ENCODE results near the gene COLGALT1. TPM values are rescaled to one million over a fixed set of nuclear protein-coding genes. Genes with fewer than 3 reads are reported as not detected.
"Not testable (repeated sequence)": the region's sequence is repeated elsewhere in the genome, so short reads cannot be mapped to it uniquely, and the experiment has no call there.

The COLGALT1 gene
- total RNA-seq, 1 donor from 2014 or later = 257 TPM

- H3K27me3 Mint-ChIP-seq (ENCODE audit: unreplicated experiment) = peaks cover 6% of the 10 kb centered on the region
- no peak for DNase-seq (ENCODE audit: low spot score)
- no peak for TF ChIP-seq CTCF (IDR thresholded peaks at IDR 0.05; ENCODE audit: unreplicated experiment)
- H3K36me3 Mint-ChIP-seq (ENCODE audit: low read depth, unreplicated experiment) = peaks cover 26% of the 10 kb centered on the region
- H3K4me1 Mint-ChIP-seq (ENCODE audit: unreplicated experiment) = peaks cover 4% of the 10 kb centered on the region
- no peaks in the 10 kb centered on the region for H3K9me3 Mint-ChIP-seq (ENCODE audit: unreplicated experiment)
- no peak overlapping the region for H3K4me3 Mint-ChIP-seq (ENCODE audit: unreplicated experiment)
- no peak overlapping the region for H3K27ac Mint-ChIP-seq (ENCODE audit: unreplicated experiment)
Observed at GRCh38 chr19:17581211-17581874, 25.9 kb downstream of the COLGALT1 start.

GRCh38 chr19:17582613-17583012 lies 27.2 kb downstream of the COLGALT1 start:
- H3K27me3 Mint-ChIP-seq (ENCODE audit: unreplicated experiment) = peaks cover 6% of the 10 kb centered on the region
- peaks cover 23% of the 10 kb centered on the region for H3K36me3 Mint-ChIP-seq (ENCODE audit: low read depth, unreplicated experiment)
- no peak overlapping the region for H3K4me3 Mint-ChIP-seq (ENCODE audit: unreplicated experiment)
- peaks cover 4% of the 10 kb centered on the region for H3K4me1 Mint-ChIP-seq (ENCODE audit: unreplicated experiment)
- no peaks in the 10 kb centered on the region for H3K9me3 Mint-ChIP-seq (ENCODE audit: unreplicated experiment)
- DNase-seq (ENCODE audit: low spot score) = no peak
- TF ChIP-seq CTCF (IDR thresholded peaks at IDR 0.05; ENCODE audit: unreplicated experiment) = peak; percentile 20
- no peak overlapping the region for H3K27ac Mint-ChIP-seq (ENCODE audit: unreplicated experiment)

GRCh38 chr19:17584132-17584531 lies 28.7 kb downstream of the COLGALT1 start:
- Mint-ChIP-seq H3K27ac (ENCODE audit: unreplicated experiment) (no peak overlapping the region), H3K4me3 (ENCODE audit: unreplicated experiment) (no peak overlapping the region), H3K36me3 (ENCODE audit: low read depth, unreplicated experiment) (peaks cover 17% of the 10 kb centered on the region), H3K27me3 (ENCODE audit: unreplicated experiment) (peaks cover 4% of the 10 kb centered on the region), H3K4me1 (ENCODE audit: unreplicated experiment) (peaks cover 4% of the 10 kb centered on the region), H3K9me3 (ENCODE audit: unreplicated experiment) (no peaks in the 10 kb centered on the region)
- TF ChIP-seq CTCF (IDR thresholded peaks at IDR 0.05; ENCODE audit: unreplicated experiment) = no peak
- no peak for DNase-seq (ENCODE audit: low spot score)

DNA sequence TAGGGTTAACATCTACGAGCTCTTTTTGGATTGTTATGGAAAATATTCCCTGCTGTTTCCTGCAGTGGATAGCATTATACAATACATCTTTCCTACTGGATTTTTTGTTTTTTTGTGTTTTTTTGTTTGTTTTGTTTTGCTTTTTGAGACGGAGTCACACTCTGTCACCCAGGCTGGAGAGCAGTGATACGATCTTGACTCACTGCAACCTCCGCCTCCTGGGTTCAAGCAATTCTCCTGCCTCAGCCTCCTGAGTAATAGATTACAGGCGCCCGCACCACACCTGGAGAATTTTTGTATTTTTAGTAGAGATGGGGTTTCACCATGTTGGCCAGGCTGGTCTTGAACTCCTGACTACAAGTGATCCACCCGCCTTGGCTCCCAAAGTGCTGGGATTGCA lies 29.9 kb downstream of the COLGALT1 start:
- H3K27me3 Mint-ChIP-seq (ENCODE audit: unreplicated experiment); H3K9me3 Mint-ChIP-seq (ENCODE audit: unreplicated experiment); DNase-seq (ENCODE audit: low spot score); H3K36me3 Mint-ChIP-seq (ENCODE audit: low read depth, unreplicated experiment); H3K4me3 Mint-ChIP-seq (ENCODE audit: unreplicated experiment); H3K27ac Mint-ChIP-seq (ENCODE audit: unreplicated experiment); H3K4me1 Mint-ChIP-seq (ENCODE audit: unreplicated experiment): not testable (repeated sequence)

DNA sequence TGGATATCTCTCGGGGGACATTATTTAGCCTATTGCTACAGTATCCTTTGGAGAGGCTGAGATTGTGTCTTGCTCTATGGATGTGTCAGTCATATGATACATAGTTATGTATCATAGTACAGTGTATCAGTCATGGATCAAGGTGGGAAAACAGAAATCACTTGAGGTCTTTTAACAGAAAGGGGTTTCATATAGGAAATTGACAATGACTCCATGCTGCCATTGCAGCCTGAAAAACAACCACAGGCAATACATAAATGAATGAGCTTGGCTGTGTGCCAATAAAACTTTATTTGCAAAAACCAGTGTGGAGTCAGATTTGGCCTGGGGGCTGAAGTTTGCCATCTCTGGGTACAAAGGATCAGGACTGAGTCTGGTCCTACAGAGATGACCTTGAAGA lies 35.4 kb downstream of the COLGALT1 start:
- Mint-ChIP-seq H3K9me3 (ENCODE audit: unreplicated experiment) (no peaks in the 10 kb centered on the region), H3K4me1 (ENCODE audit: unreplicated experiment) (no peaks in the 10 kb centered on the region), H3K4me3 (ENCODE audit: unreplicated experiment) (no peak overlapping the region), H3K27ac (ENCODE audit: unreplicated experiment) (no peak overlapping the region), H3K27me3 (ENCODE audit: unreplicated experiment) (peaks cover 5% of the 10 kb centered on the region), H3K36me3 (ENCODE audit: low read depth, unreplicated experiment) (no peaks in the 10 kb centered on the region)
- no peak for TF ChIP-seq CTCF (IDR thresholded peaks at IDR 0.05; ENCODE audit: unreplicated experiment)
- no peak for DNase-seq (ENCODE audit: low spot score)

GRCh38 chr19:17594296-17594695 lies 38.8 kb downstream of the COLGALT1 start:
- not testable (repeated sequence) for H3K9me3 Mint-ChIP-seq (ENCODE audit: unreplicated experiment); H3K4me3 Mint-ChIP-seq (ENCODE audit: unreplicated experiment); H3K27ac Mint-ChIP-seq (ENCODE audit: unreplicated experiment); H3K27me3 Mint-ChIP-seq (ENCODE audit: unreplicated experiment); DNase-seq (ENCODE audit: low spot score); H3K4me1 Mint-ChIP-seq (ENCODE audit: unreplicated experiment); H3K36me3 Mint-ChIP-seq (ENCODE audit: low read depth, unreplicated experiment)

- not testable (repeated sequence) for H3K4me1 Mint-ChIP-seq (ENCODE audit: unreplicated experiment); DNase-seq (ENCODE audit: low spot score); H3K27ac Mint-ChIP-seq (ENCODE audit: unreplicated experiment); H3K27me3 Mint-ChIP-seq (ENCODE audit: unreplicated experiment); H3K4me3 Mint-ChIP-seq (ENCODE audit: unreplicated experiment); H3K9me3 Mint-ChIP-seq (ENCODE audit: unreplicated experiment); H3K36me3 Mint-ChIP-seq (ENCODE audit: low read depth, unreplicated experiment)
Observed at GRCh38 chr19:17598063-17598462, 42.6 kb downstream of the COLGALT1 start.
